ENCODE results near the gene SLC26A3.

SLC26A3 gene

DNA sequence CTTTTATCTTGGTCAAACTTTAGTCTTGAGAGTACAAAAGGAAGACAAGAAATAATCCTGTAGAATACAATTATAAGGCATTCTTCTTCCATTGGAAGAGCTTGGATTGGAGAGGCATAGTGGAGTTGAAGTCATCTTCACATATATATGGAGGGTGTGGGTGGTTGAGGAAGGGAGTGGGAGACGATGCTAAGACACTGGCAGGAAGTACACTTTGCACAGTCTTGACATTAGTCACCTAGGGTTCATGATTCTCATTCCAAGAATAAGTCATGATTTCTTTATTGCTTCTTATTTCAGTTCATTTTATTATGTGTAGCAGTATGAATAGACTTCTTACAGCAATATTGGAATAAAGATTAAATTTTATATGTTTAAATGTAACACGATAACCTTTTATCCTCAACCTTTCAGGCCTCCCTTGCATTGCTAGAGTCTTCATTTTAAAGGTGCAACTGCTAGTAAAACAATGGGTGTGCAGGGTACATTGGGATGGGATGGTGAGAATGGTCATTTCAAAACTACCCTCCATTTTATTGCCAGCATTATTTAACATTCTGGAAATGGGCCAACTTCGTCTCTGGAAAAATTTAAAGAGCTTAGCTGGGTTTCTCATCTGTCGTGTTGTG, 12.3 kb upstream of the SLC26A3 start:
- no peak for DNase-seq

DNA sequence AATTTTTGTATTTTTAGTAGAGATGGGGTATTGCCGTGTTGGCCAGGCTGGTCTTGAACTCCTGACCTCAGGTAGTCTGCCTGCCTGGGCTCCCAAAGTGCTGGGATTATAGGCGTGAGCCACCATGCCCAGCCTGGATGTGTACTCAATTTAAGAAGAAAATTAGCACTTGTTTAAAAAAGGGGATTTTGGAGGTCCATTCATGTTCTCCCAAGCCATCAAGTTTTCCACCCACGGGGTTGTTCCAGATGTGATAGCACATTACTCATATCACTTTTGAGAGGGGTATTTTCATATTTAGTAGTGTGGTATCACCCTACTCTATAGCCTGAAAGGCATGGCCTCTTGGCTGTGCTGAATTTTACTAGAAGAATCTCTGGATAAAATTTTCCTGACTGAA, 10.5 kb upstream of the SLC26A3 start:
- DNase-seq, result no peak

DNA sequence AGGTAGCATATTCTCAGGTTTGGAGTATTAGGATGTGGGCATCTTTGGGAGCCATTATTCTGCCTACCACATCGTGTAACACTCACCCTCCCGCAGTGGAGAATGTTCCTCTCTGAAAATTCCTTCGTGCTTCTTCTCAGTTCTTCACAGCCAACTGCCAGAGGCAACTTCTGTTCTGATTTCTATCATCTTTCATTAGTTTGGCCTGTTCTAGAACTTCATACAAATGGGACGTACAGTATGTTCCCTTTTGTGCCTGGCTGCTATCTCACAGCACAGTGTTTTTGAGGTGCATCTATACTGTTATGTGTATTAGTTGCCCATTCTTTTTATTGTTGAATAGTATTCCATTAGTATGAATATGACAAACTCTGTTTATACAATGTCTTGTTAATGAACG, 8.9 kb upstream of the SLC26A3 start:
- no peak for DNase-seq

DNA sequence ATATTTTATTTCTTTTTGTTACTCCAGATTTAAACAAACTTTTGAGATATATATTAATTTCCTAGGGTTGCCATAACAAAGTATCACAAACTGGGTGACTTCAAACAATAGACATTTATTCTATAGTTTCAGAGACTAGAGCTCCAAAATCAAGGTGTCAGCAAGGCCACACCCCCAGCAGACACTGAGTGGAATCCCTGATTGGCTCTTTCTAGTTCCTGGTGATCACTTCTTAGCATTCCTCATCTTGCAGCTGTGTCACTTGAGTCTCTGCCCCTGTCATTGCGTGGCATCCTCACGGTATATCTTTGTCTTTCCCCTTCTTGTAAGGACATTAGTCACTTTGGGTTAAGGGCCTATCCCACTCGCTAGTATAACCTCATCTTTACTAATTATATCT, 7.6 kb upstream of the SLC26A3 start:
- no peak for DNase-seq

DNA sequence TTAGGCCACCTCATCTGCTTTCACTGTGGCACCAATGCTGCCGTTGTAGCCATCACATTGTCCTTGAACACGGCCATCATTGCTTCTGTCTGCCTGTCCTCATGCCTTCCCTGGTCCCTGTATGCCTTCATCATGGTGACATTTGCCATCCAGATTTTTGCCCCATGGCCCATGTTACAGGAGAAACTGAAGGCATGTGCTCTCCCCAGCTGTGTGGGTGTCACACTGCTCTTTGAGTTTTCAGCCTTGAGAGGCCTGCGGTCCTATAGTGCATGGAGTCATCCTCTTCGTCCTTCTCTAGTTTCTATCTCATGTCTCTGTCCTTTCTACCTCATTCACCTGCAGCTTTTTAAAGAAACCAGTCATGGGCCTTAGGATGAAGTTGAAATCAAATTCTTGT, 6.2 kb upstream of the SLC26A3 start:
- DNase-seq, result no peak

DNA sequence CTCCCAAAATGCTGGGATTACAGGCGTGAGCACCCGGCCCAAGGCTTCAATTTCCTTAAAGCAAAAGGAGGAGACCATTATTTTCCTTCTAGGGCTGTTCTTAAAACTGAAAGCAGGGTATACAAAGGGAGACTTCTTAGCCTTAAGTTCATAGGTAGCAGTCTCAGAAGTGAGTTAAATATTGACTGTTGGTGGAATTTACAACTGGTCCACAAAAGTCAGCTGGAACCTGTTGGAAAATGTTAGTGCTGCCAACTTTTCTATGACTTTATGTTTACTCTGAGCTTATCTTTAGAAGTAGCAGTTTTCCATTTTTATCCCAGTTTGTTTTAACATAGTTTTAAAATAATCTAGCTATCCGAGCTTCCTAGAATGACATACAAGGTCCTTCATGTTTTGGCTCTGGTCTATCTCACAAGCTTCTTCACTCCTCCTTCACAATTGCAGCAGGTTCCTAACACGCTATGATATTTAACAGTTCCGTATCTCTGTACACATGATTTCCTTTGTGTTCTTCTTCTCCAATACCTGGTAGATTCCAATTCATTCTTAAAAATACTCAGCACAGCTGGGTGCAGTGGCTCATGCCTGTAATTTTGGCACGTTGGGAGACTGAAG, 3.3 kb downstream of the SLC26A3 start:
- DNase-seq, result no peak

DNA sequence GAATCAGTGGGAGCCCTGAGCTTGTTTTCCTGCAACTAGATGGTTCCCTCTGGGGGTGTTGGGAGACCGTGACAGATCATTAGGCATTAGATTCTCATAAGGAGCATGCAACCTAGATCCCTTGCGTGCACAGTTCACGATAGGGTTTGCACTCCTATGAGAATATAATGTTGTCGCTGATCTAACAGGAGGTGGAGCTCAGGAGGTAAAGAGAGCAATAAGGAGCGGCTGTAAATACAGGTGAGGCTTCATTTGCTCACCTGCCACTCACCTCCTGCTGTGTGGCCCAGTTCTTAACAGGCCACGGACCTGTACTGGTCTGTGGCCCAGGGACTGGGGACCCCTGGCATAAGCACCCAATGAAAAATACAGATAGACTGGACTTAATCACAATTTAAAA, 10.7 kb downstream of the SLC26A3 start:
- no peak for DNase-seq

DNA sequence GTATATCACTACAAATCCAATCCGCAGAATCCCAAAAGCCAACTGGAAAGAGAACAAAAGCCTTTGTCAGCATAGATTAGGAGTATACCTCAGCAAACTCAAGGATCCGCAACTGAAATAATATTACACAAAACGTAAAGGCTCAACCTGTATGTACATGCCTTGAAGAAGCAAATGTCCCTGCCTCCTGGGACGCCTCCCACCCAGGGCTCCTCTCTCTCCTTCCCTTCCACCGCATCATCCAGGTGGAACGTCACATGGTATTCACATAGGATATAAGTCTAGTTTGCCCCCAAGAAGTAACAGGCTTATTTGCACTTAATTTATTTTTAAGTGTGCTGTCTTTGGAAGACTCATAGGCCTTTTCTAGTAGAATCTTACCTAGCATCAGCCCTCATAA, 13.4 kb downstream of the SLC26A3 start:
- DNase-seq, result no peak

DNA sequence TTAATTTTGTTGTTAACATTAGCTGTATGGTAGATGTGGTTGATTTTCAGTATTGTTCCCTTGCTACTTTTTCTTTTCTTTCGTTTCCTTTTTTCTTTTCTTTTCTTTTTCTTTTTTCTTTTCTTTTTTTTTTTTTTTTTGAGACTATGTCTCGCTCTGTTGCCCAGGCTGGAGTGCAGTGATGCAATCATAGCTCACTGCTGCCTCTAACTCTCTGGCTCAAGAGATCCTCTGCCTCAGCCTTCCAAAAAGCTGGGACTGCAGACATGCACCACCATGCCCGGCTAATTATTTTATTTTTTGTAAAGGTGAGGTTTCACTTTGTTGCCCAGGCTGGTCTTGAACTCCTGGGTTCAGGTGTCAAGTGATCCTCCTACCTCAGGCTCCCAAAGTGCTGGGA, 14.4 kb downstream of the SLC26A3 start:
- no peak for DNase-seq

DNA sequence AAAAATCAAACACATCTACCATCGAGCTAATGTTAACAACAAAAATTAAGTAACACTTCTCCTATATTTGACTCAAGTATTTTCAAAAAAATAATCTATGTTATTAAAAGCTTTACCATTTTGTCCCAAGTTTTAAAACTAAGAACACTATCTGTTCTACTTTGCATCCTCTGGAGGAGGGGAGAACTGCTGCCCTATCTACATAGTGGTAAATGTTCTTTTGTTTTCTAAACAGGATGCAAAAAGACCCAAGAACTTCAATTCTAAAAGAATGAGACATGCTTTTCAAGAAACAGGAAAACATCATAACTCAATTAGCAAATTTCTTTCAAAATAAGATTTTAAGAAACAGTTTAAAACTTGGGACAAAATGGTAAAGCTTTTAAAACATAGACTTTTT, 14.8 kb downstream of the SLC26A3 start:
- no peak for DNase-seq

DNA sequence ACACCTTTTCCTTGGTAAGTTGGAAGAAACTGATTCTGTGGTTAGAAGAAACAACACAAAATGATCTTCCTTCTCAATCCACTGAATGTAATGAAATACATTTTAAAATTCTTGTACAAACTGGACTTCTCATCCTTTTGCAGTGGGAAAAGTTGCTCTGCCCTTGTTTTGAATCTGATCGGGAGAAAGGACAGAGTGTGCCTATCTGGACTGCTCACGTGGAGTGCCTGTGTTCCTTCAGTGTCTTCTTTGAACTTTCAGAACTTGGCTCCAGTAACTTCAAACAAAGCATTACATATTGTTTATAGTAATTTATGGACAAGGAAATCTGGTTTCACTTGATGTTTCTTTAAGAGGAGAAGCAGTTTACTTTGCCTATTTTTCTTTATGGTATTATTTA, 17.1 kb downstream of the SLC26A3 start:
- no peak for DNase-seq

DNA sequence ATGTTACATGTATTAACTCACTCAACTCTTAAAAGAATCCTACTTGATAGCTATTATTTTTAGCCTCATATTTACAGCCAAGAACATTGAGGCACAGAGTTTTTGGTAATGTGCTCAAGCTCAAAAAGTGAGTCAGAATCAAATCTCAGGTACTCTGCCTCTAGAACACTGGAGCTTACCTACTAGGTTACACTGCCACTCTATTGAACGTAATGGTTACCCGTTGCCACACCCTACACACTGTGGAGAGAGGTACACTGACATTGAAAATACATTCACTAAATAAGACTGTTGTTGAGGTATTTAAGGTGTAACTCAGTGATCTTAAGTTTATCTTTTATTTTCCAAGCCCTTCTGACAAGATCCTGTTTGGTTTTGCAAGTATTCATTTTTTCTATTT, 17.9 kb downstream of the SLC26A3 start:
- no peak for DNase-seq

DNA sequence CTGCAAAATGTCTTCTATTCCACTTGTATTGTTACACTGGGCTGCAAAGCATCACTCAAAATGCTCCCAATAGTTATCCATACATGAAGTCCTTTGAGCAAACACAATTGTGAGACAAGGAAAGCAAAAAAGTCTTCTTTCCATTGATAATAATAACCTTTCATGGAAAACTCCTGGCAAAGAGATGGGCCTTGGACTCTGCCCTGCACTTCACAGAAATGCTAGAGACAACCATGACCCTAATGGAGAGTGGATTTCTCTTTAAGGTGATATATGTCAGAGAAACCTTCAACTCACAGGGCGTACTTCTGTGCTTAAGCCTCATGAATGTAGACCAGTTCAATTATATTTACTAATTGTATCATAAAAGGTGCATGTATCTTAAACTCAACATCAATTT, 19.4 kb downstream of the SLC26A3 start:
- no peak for DNase-seq

DNA sequence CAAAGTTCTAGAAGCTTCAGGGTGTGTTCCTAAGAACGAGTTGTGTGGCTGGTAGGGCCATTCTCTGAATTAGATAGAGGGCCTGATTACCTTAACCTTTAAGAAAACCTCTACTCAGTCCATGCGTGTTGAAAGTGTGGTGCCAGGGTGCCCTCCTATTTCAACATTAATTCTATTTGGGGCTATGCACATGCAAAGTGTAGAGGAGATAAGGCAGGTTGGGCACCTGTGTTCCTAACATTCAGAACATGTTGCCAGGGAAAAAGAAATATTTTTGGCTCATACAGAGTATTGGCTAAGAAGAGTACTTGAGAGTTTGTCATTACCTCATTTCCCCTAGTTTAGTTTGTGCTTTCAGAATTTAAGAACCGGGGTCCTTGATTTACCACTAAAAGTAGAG, 20.6 kb downstream of the SLC26A3 start:
- DNase-seq, result no peak

DNA sequence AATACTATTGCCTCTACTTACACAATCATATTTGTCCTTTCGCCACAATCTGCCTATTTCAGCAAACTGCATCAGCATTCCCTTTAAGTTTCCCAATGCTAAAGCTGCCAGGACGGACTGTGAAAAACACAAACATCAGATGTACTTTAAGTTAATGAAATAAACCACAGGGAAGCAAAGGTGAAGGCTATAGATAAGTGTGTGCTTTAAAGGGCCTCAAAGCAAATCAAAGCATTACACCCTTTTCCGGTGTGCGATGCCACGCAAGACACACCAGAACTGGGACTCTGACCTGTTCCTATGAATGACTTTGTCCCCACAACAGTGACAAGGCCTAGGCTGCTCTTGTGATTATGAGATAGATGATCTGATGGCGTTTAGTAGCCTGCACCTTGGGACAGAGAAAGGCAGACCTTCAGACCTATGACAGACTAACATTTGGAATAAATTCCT, 23.4 kb downstream of the SLC26A3 start:
- DNase-seq, result no peak

DNA sequence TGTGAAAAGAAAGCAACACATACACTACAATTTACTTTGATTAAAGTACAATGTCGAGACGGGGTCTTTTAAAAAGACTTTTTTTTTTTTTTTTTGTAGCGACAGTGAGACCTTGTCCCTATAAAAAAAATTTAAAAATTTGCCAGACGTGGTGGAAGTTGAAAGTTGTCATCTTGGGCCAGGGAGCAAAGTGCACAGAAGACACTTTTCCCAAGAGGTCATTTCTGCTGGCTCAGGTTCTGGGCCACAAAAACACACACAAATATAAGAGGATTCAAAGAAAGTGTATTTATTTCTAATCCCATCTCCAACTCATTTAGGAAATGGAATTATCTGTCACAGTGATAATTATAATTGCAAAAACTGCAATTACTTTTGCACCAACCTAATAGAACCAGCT, 24.7 kb downstream of the SLC26A3 start:
- DNase-seq, result no peak

DNA sequence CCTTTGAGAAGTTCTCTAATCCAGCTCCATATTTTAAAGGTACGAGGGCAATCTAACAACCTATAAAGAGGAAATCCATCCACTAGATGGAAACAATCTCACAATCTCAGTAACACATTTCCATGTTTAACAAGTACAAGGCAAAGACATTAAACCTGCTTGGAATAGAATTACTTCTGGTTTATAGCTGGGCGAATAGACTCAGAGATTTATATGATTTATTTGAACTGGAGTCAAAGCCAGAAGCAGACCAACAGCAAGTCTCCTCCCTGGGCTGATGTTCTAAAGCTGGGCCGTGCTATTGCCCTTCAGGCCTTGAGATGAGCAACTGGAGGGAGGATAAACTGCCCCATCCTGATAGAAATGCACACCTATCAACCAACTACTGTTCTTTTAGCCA, 25.3 kb downstream of the SLC26A3 start:
- no peak for DNase-seq

DNA sequence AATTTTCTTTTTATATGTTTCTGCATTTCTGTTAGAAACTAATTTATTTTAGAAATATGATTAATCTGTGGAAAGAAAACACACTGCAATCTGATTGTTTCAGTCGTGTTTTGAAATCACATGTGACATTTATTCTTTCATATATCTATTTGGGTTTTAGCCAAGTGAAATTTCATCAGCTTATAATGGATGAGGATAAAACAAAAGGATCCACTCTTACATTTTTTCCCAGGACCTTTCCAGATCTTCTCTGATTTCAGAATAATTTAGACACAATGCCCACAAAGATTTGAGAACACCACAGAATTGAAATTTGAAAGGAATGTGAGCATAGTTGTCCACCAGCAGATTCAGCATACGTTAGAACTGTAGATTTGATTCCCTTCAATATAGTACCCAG, 30.0 kb downstream of the SLC26A3 start:
- no peak for DNase-seq

DNA sequence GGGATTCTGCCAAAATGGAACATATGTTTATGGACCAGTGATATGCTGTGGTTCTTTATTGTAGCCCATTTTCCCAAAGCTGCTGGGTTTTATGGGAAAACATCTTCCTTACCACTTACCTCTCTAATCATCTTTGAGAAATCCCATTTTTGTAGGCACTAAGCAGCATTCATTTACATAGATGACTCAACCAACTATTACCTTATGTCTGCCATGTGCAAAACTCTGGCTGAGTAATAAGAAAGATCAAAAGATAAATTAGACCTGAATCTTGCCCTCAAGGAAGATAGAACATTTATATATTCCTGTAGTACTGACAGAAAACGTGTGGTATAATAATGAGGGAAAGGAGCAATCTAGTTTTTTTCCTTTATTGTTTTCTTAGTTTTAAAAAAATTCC, 34.8 kb downstream of the SLC26A3 start:
- no peak for DNase-seq

DNA sequence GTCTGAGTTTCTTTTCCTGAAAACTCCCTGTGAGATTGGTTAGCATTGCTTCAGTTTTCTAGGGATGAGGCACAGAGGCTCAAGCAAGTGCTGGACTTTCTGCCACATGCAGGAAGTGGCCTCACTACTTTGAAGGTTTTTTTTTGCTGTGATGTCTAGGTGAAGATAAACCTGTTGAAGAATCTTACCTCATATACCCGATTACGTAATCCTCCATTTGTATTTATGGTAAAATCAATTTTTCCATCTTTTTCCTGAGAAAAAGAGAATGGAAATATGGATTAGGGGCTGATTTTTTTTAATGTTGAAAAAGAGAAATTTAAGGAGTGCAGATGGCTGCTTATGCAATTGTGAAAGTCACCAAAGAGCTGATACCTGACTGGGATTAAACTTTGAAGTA, 35.6 kb downstream of the SLC26A3 start:
- no peak for DNase-seq

DNA sequence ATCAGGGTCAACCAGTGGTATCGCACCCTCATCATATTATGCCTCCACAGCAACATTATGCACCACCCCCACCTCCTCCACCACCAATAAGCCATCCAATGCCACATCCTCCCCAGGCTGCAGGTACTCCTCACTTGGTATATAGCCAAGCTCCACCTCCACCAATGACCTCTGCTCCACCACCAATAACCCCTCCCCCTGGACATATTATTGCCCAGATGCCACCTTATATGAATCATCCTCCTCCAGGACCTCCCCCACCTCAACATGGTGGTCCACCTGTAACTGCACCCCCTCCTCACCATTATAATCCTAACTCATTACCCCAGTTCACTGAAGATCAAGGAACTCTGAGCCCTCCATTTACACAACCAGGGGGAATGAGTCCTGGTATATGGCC, 44.4 kb downstream of the SLC26A3 start:
- no peak for DNase-seq

DNA sequence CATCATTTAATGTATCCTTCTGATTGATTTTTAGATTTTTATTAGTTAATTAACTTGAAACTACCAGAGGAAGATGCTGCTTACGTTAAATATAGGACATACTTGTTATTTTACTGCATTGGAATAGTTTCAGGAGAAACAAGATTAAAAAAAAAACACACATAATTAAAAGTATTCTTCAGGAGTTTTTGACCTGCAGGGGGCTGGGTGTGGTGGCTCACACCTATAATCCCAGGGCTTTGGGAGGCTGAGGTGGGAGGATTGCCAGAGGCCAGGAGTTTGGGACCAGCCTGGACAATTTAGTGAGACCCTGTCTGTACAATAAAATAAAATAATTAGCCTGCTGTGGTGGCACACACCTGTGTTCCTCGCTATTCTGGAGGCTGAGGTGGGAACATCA, 48.4 kb downstream of the SLC26A3 start:
- no peak for DNase-seq

DNA sequence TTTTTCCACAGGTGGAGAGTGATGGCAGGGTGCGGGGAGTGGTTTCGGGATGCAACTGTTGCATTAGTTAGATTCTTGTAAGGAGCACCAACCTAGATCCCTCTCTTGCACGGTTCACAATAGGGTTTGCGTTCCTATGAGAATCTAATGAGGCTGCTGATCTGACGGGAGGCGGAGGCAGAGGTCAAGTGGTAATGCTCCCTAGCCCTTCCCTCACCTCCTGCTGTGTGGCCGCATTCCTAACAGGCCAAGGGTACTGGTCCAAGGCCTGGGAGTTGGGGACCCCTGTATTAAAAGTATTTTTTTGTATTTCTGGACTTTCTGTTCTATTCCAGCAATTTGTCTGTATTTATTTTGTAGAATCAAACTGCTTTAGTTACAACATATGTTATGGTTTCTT, 51.9 kb downstream of the SLC26A3 start:
- DNase-seq, result no peak

DNA sequence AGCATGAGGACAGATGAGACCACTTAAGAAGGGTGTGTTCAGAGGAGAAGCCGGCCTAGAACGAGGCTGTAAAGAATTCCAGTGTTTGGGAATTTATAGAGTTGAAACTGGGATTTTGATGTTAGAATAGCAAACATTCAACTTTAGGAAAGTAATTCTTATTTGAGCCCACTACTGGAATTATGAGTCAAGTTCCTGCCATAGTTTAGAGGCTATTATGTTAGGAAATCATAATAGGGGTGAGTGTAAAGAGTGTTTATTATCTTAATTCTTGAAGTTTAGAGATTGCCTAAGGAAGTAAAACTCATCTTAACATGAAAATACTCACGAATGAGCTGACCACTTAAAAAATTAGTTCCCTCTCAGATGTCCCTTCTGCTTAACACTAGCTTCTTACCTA, 57.0 kb downstream of the SLC26A3 start:
- no peak for DNase-seq

DNA sequence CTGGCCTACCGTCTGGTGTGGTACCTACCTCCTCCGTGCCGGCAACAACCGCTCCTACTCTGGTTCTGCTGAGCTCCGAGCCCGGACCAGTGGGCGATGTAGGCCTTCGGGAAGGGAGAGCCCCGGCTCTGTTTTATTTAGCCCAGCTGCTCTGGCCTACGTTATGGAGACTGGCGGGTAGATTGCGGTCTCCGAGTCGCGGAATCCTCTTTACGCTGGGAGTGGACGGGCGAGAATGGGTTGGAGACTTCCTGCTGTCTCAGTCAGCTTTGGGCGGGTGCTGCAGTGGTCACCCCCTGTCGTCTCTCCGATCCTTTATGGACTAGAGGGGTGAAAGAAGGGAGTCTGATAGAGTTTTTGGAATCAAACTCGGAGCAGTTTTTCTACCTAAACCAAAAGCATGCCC, 58.7 kb downstream of the SLC26A3 start:
- DNase-seq, result no peak

Data from NCI-H526 treated with DMSO at 0.1 percent for 48 hours (cell line).